Tibial nerve (tissue), 4 donors: ENCODE measurements around the gene UGT1A8.
"Not testable (repeated sequence)": the region's sequence is repeated elsewhere in the genome, so short reads cannot be mapped to it uniquely, and the experiment has no call there.

Source experiments
- EP300 ChIP-seq, 2 donors: sonication (generic); formaldehyde crosslinking; IDR thresholded peaks; one replicate each; pipeline ENCODE4 v1.6.1; 2017; ENCODE audit warnings: antibody characterized with exemption in 2 of 2, mild to moderate bottlenecking in 1 of 2
- POLR2A ChIP-seq, 2 donors: fragments of 450-650 bp; IDR thresholded peaks; one replicate each; pipeline ENCODE4 v1.6.1; 2017; ENCODE audit warnings: antibody characterized with exemption in 2 of 2, mild to moderate bottlenecking in 2 of 2, moderate library complexity in 2 of 2
- TF ChIP-seq, protein P1 (sequence below), 5 experiments: fragments of 200-600 bp in 3 of 5; fragments of 450-650 bp in 2 of 5; sonication (generic) in 3 of 5; IDR thresholded peaks; one replicate each; pipeline ENCODE4 v1.5.1; 2016 to 2019; ENCODE audit warnings: antibody characterized with exemption in 5 of 5, mild to moderate bottlenecking in 3 of 5, moderate library complexity in 2 of 5

DNA sequence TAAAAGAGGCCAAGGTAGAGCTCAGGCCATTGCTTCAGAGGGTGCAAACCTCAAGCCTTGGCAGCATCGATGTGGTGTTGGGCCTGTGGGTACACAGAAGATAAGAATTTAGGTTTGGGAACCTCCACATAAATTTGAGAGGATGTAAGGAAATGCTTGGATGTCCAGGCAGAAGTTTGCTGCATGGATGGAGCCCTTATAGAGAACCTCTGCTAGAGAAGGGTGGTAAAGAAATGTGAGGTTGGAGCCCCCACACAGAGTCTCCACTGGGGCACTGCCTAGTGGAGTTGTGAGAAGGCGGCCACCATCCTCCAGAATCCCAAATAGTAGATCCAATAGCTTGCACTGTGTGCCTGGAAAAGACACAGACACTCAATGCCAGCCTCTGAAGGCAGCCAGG lies 133.3 kb downstream of the UGT1A8 start:
- TF ChIP-seq, protein P1, sequence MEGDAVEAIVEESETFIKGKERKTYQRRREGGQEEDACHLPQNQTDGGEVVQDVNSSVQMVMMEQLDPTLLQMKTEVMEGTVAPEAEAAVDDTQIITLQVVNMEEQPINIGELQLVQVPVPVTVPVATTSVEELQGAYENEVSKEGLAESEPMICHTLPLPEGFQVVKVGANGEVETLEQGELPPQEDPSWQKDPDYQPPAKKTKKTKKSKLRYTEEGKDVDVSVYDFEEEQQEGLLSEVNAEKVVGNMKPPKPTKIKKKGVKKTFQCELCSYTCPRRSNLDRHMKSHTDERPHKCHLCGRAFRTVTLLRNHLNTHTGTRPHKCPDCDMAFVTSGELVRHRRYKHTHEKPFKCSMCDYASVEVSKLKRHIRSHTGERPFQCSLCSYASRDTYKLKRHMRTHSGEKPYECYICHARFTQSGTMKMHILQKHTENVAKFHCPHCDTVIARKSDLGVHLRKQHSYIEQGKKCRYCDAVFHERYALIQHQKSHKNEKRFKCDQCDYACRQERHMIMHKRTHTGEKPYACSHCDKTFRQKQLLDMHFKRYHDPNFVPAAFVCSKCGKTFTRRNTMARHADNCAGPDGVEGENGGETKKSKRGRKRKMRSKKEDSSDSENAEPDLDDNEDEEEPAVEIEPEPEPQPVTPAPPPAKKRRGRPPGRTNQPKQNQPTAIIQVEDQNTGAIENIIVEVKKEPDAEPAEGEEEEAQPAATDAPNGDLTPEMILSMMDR (IDR thresholded peaks at IDR 0.05): not testable (repeated sequence)
- TF ChIP-seq POLR2A, EP300 (IDR thresholded peaks at IDR 0.05): not testable (repeated sequence)
